ENCODE results near the gene VAV3.

DNA sequence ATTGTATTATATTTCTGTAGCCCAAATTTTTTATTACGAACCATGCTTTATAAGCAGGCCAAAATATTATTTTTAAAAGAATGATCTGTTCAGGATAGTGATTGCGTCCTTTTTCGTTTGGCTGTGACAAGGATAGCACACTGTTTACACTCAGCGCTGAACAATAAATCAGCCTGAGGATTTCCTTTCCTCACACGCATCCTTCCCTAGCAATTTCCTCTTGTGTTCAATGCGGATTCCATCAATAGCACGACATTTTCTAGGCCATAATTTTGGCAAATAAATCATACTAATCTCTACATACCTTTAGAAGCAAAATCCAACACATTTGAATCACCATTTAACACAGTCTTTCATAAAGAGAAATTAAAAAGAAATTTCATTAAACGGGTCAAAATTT lies 1.6 kb upstream of the VAV3 start:
- TF ChIP-seq RXRA (IDR thresholded peaks at IDR 0.05; ENCODE audit: insufficient read depth, low read depth, low read length) (no peak), SAP30 (IDR thresholded peaks at IDR 0.05; ENCODE audit: insufficient read depth, insufficient replicate concordance, low read length) (no peak), JUND (IDR thresholded peaks at IDR 0.05; ENCODE audit: low read length) (no peak), CEBPB (IDR thresholded peaks at IDR 0.05; ENCODE audit: low read depth, low read length) (no peak), POLR2A (IDR thresholded peaks at IDR 0.05; ENCODE audit: control extremely low read depth in 1 of 2, low read depth in 2 of 2, low read length in 2 of 2) (no peak)
- TF ChIP-seq, protein P1, sequence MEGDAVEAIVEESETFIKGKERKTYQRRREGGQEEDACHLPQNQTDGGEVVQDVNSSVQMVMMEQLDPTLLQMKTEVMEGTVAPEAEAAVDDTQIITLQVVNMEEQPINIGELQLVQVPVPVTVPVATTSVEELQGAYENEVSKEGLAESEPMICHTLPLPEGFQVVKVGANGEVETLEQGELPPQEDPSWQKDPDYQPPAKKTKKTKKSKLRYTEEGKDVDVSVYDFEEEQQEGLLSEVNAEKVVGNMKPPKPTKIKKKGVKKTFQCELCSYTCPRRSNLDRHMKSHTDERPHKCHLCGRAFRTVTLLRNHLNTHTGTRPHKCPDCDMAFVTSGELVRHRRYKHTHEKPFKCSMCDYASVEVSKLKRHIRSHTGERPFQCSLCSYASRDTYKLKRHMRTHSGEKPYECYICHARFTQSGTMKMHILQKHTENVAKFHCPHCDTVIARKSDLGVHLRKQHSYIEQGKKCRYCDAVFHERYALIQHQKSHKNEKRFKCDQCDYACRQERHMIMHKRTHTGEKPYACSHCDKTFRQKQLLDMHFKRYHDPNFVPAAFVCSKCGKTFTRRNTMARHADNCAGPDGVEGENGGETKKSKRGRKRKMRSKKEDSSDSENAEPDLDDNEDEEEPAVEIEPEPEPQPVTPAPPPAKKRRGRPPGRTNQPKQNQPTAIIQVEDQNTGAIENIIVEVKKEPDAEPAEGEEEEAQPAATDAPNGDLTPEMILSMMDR (IDR thresholded peaks at IDR 0.05; ENCODE audit: control extremely low read depth in 1 of 3, insufficient read depth in 1 of 3, low read depth in 1 of 3, low read length in 3 of 3): no peak
- TF ChIP-seq, protein P2, sequence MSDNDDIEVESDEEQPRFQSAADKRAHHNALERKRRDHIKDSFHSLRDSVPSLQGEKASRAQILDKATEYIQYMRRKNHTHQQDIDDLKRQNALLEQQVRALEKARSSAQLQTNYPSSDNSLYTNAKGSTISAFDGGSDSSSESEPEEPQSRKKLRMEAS (IDR thresholded peaks at IDR 0.05): no peak
